Nephron (organoid): ENCODE measurements around the gene OLA1.
A peak's percentile ranks its signal among the peaks of the same experiment; 100 is the strongest.

ENCODE experiments used
- H3K27ac Mint-ChIP-seq, 3 experiments: 2 replicates each; pipeline ENCODE4 v1.8.0; 2020; ENCODE audit warnings: mixed read lengths in 3 of 3, mild to moderate bottlenecking in 2 of 3, moderate library complexity in 1 of 3
- H3K27me3 Mint-ChIP-seq: 2 replicates; pipeline ENCODE4 v1.8.0; 2021; ENCODE audit warnings: low read depth, mild to moderate bottlenecking, moderate library complexity, mixed read lengths
- H3K36me3 Mint-ChIP-seq: 2 replicates; pipeline ENCODE4 v1.8.0; 2020; ENCODE audit warnings: low read depth, mixed read lengths
- H3K4me1 Mint-ChIP-seq: 2 replicates; pipeline ENCODE4 v1.8.0; 2020; ENCODE audit warnings: mixed read lengths
- H3K4me3 Mint-ChIP-seq, 3 experiments: 2 replicates each; pipeline ENCODE4 v1.8.0; 2020; ENCODE audit warnings: mild to moderate bottlenecking in 3 of 3, mixed read lengths in 3 of 3, moderate library complexity in 2 of 3
- H3K9me3 Mint-ChIP-seq: 2 replicates; pipeline ENCODE4 v1.8.0; 2020; ENCODE audit warnings: mixed read lengths
- CTCF ChIP-seq, 3 experiments: fragments of 200-600 bp; sonication (generic); IDR thresholded peaks; one replicate each; pipeline ENCODE4 v1.5.0; 2021; ENCODE audit warnings: antibody characterized with exemption in 3 of 3; ENCODE audit not compliant: unreplicated experiment in 3 of 3

Gene OLA1

GRCh38 chr2:174049895-174050294, 198.4 kb downstream of the OLA1 start:
- no peak overlapping the region for H3K4me3 Mint-ChIP-seq
- H3K27me3 Mint-ChIP-seq: peaks cover 7% of the 10 kb centered on the region
- peaks cover 3% of the 10 kb centered on the region for H3K9me3 Mint-ChIP-seq
- peak overlapping the region in 1 of 3 experiments; percentile 36 for H3K27ac Mint-ChIP-seq
- peaks cover 31% of the 10 kb centered on the region for H3K4me1 Mint-ChIP-seq
- H3K36me3 Mint-ChIP-seq: no peaks in the 10 kb centered on the region
- no peak for TF ChIP-seq CTCF (IDR thresholded peaks at IDR 0.05; ENCODE audit: unreplicated experiment in 3 of 3)

- no peak for TF ChIP-seq CTCF (IDR thresholded peaks at IDR 0.05; ENCODE audit: unreplicated experiment in 3 of 3)
- Mint-ChIP-seq H3K27me3 (peaks cover 4% of the 10 kb centered on the region), H3K4me3 (no peak overlapping the region), H3K4me1 (peaks cover 23% of the 10 kb centered on the region), H3K27ac (no peak overlapping the region), H3K9me3 (peaks cover 3% of the 10 kb centered on the region), H3K36me3 (no peaks in the 10 kb centered on the region)
These were observed 200.1 kb downstream of the OLA1 start for GRCh38 chr2:174048243-174048642.

GRCh38 chr2:174047746-174048145, 200.6 kb downstream of the OLA1 start:
- Mint-ChIP-seq H3K27me3 (peaks cover 4% of the 10 kb centered on the region), H3K27ac (no peak overlapping the region), H3K4me3 (no peak overlapping the region), H3K4me1 (peaks cover 18% of the 10 kb centered on the region), H3K9me3 (peaks cover 3% of the 10 kb centered on the region), H3K36me3 (no peaks in the 10 kb centered on the region)
- no peak for TF ChIP-seq CTCF (IDR thresholded peaks at IDR 0.05; ENCODE audit: unreplicated experiment in 3 of 3)

DNA sequence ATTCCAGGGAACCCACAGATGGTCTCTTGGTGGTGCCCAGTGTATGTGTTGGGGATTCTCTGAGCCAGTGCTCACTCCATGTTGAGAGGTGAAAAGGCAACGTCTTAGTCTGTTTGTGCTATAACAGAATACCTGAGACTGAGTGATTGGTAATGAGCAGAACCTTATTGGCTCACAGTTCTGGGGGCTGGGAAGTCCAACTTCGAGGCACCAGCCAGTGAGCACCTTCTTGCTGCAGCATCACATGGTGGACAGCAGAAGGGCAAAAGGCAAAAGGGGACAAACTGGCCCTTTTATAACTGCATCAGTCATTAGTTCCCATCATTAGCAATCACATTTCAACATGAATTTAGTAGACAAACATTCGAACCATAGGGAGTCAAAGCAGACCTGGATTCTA, 202.2 kb downstream of the OLA1 start:
- Mint-ChIP-seq H3K27me3 (peaks cover 4% of the 10 kb centered on the region), H3K4me1 (peaks cover 2% of the 10 kb centered on the region), H3K4me3 (no peak overlapping the region), H3K9me3 (peaks cover 3% of the 10 kb centered on the region), H3K27ac (no peak overlapping the region), H3K36me3 (no peaks in the 10 kb centered on the region)
- TF ChIP-seq CTCF (IDR thresholded peaks at IDR 0.05; ENCODE audit: unreplicated experiment in 3 of 3): no peak

DNA sequence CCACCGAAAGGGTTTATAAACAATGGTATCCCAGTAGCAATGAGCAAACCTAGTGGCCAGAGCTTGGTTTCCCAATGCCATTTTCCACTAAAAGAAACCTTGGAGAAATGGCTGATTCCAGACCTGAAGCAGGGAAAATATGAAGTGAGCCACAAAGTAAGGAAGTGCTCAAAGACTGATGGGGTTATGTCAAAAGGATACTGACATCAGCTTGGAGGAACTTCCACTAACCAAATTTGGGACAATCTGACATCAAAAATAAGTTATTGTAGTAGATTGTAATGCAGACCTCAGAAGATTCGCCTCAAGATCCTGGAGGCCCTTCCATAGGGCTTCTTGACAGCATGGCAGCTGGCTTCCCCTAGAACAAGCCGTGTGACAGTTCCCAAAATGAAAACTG, 203.8 kb downstream of the OLA1 start:
- TF ChIP-seq CTCF (IDR thresholded peaks at IDR 0.05; ENCODE audit: unreplicated experiment in 3 of 3): no peak
- H3K36me3 Mint-ChIP-seq: no peaks in the 10 kb centered on the region
- H3K9me3 Mint-ChIP-seq: peaks cover 3% of the 10 kb centered on the region
- H3K27ac Mint-ChIP-seq: no peak overlapping the region
- H3K4me3 Mint-ChIP-seq: no peak overlapping the region
- H3K27me3 Mint-ChIP-seq: peaks cover 4% of the 10 kb centered on the region
- peaks cover 5% of the 10 kb centered on the region for H3K4me1 Mint-ChIP-seq

DNA sequence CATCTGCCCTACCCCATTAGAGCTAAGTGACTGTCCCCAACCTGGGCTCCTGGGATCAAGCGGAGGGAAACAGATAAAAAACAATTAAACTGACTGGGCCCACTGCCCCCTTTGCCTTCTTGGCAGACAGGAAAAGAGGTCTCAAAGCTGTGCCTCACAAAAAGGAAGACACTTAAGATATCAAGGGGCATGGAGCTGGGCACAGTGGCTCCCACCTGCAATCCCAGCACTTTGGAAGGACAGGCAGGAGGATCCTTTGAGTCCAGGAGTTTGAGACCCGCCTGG, 208.0 kb downstream of the OLA1 start:
- no peak for TF ChIP-seq CTCF (IDR thresholded peaks at IDR 0.05; ENCODE audit: unreplicated experiment in 3 of 3)
- Mint-ChIP-seq H3K36me3 (no peaks in the 10 kb centered on the region), H3K27ac (peak overlapping the region in 1 of 3 experiments; percentile 60), H3K9me3 (peaks cover 3% of the 10 kb centered on the region), H3K27me3 (peaks cover 3% of the 10 kb centered on the region), H3K4me1 (peaks cover 30% of the 10 kb centered on the region), H3K4me3 (no peak overlapping the region)
